Stimulated activated CD8-positive, alpha-beta memory T cell treated with anti-CD3 and anti-CD28 coated beads, Interleukin-4, amount 100 ng/mL, for 24 hours (primary cell): ENCODE results near the gene TGM1.
"Not testable (repeated sequence)": the region's sequence is repeated elsewhere in the genome, so short reads cannot be mapped to it uniquely, and the experiment has no call there.

ENCODE experiments used
- DNase-seq: peaks from one replicate; pipeline ENCODE4 v3.0.0-alpha.2; 2020; ENCODE audit warnings: low read depth

TGM1 gene

DNA sequence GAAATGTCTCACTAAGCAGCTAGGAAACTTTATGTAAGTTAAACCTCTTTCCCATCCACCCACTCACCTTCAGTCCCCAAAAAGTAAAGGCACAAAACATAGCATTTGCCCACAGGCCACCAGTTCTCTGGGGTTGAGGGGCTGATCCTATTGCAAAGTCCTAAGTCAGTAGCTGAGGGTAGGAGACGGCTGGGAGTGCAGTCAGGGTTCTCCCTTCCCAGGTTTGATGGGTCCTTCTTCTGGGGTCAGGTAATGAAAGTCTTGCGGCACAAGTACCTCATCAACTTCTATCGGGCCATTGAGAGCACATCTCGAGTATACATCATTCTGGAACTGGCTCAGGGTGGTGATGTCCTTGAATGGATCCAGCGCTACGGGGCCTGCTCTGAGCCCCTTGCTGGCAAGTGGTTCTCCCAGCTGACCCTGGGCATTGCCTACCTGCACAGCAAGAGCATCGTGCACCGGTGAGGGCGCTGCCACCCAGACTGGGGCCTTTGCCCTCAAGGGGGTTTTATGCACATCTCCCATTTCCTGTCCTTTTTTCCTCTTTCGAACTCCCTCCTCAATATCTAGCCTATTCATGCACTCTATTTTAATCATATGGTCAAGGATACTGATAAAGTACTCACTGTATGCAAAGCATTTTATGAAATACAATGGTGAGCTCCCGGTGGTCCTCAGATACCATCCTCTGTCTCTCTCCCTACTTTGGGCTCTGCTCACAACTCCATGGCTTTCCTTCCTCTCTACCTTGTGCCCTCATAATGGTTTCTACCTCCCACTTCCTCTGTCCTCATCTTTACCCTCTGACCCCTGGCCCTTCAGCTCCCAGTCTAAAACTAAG is 56.5 kb downstream of the TGM1 start:
- no peak for DNase-seq

DNA sequence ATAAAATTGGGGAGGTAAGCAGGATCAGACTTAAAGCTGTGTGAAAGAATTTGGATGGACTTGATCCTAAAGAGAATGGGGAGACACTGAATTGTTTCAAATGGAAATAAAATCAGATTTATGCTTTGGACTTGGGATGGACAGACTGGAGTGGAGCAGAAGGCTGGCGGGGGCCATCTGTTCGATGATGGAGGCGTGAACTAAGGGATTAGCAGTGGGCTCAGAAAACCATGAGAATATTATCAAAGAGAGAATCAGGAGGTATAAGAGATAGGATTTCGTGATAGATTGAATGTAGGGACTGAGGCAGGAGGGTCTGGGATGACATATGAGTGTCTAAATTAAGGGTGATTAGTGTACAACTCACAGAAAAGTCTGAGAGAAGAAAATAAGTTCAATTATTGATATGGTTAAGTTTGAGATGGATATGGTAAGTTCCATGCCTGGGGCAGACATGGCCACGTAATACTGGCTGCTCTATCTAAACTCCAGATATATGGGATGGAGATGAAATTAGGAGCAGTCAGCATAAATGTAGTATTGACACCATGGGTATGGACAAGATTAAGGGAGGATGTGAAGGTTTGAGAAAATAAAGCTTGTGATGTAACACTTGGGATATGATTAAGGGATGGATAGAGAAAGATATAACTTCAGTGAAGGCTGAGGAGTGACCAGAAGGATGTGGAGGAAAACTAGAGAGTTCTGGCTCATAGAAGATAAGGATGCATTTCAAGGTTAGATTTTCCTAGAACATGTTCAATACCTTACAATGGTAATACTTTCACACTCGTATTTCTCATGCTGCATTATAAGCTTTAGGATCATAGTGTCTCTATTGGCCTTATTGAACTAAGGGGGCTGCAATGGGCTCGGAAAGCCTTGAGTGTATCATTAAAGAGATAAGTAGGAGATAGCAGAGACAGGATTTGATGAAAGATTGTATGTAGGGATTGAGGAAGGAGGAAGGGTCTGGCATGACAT is 58.5 kb downstream of the TGM1 start:
- DNase-seq = no peak

DNA sequence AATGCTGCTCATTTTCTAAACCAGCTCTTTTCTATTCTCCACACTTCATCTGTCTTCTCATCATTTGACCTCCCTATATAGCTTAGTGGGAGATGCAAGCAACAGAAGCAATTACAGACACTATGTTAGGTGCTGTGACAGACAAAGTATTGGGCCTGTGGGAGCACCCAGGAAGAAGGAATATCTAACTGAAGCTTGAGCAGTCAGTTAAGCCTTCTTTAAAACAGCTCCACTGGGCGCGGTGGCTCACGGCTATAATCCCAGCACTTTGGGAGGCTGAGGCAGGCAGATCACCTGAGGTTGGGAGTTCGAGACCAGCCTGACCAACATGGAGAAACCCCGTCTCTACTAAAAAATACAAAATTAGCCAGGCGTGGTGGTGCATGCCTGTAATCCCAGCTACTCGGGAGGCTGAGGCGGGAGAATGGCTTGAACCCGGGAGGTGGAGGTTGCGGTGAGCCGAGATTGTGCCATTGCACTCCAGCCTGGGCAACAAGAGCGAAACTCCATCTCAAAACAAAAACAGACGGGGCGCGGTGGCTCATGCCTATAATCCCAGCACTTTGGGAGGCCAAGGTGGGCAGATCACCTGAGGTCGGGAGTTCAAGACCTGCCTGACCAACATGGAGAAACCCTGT is 59.6 kb downstream of the TGM1 start:
- DNase-seq = not testable (repeated sequence)

DNA sequence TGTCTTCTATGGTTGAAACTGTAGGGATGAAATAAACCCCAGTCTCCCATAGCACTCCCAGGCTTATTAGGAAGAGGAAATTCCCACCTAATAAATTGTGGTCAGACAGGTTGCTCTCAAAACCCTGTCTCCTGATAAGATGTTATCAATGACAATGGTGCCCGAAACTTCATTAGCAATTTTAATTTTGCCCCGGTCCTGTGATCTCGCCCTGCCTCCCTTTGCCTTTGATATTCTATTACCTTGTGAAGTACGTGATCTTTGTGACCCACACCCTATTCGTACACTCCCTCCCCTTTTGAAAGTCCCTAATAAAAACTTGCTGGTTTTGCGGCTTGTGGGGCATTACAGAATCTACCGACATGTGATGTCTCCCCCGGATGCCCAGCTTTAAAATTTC is 60.4 kb downstream of the TGM1 start:
- DNase-seq = not testable (repeated sequence)
